Hematopoietic multipotent progenitor cell treated with erythropoietin and hydrocortisone succinate and interleukin-3 and kit ligand, for 15 days (in vitro differentiated cells): ENCODE measurements around the gene SORCS1.
"Not testable (repeated sequence)": the region's sequence is repeated elsewhere in the genome, so short reads cannot be mapped to it uniquely, and the experiment has no call there.

Experiments used
- DNase-seq: peaks from one replicate; pipeline ENCODE4 v3.0.0-alpha.2; 2015; ENCODE audit warnings: low spot score

The SORCS1 gene

DNA sequence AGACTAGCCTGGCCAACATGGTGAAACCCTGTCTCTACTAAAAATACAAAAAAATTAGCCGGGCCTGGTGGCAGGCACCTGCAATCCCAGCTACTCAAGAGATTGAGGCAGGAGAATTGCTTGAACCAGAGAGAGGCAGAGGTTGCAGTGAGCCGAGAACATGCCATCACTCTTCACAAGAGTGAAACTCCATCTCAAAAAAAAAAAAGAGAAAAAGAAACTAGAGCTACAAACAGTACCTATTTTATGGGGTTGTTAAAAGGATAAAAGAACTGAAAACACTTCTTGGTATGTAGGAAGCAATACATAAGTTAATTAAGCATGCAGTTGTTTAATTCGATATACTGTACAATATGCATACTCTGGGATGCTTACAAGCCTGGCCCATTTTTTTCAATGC lies 216.9 kb downstream of the SORCS1 start:
- no peak for DNase-seq

DNA sequence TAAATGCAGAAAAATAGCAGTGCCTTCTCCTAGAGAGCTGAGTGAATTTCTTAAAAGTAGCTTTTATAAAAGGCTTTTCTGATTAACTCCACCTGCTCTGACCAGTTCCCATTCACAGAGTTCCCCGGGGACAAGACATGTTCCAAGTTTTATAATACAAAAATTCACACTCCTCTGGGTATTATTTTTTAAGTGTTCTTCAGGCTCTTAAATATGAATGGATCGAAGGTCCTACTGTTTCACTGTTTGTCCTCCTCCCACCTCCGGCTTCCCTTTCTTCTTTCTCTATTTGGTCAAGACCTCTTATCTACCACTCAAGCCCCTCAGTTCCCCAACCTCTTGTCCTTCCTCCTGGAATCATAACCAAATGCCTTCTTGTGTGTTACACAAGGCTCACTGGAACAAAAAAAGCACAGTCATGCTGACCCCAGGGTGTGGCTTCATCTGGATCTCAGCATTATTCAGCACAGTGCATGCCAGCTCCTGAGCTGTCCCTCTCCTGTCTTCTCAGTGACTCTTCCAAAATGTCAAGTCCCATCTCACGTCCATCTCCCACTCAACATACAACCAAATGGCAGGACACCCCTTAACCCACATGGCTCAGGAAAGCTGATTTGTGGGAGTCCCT lies 222.4 kb downstream of the SORCS1 start:
- DNase-seq = no peak

DNA sequence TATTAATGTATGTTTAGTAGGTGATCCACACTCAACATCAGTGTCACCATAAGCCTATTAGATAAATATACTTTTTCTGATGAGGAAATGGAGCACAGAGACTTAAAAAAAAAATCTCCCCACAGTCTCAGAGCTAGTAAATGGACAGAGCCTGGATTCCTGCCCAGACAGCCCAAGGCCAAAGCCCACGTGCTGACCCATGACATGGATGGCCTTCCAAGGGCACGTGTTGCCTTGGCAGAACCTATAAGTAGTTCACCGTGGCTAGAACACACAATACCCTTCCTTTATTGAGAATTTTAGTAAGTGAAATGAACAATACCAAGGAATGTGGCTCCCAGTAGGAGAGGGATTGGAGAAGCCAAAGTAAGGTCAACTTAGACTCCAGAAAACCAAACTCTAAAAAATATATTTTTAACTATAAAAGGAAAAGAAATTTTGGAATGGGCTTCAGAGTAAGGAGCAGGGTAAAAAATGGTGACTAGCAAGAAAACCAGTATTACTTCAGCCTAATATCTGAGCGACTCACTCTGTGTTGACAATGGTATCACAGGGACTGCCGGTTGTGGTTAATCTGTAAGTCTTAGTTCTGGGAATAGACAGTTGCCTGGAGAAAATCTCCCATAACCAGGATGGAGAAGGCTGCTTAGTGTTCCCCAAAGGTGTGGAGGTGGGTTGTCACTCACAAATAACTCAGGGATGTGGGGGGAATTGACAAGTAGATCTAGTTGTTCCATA lies 223.0 kb downstream of the SORCS1 start:
- DNase-seq = no peak

DNA sequence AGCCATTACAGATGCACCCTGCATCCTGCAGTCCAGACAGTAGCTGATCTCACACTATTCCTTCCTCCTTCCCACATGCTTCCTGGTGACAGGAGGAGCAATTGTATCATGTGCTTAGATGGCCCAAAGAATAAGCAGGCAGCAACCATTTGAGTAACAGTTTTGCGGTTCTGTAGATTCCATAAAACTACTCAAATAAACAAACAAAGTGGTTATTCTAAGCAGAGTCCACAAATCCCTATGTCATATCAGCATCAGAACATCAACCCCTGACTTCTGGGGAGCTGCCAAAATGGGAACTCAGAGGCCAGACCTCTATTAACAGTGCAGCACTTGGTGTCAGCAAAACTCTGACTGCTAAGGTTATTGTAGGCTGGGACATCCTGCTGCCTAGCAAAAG lies 226.0 kb downstream of the SORCS1 start:
- DNase-seq = no peak

DNA sequence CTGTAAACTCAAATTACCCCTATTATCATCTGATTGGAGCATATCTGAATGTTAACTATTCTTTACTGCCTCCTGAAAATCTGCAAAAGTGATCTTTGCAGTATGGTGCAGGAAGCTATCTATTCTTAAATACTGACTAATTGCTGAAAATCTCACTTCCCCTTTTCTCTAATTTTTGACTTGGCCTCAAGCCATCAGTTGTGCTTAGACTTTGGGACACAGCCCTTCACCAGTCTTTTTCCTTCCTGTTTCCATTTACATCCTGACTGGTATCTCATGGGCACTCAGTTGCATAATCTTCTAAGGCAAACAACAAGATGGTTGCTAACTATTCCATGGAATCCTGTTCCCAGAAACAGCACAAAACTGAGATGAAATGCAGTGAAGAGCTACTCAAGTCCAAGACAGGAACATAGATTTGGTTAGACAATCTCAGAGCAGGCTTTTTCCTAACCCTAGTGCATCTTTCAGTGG lies 228.5 kb downstream of the SORCS1 start:
- no peak for DNase-seq

DNA sequence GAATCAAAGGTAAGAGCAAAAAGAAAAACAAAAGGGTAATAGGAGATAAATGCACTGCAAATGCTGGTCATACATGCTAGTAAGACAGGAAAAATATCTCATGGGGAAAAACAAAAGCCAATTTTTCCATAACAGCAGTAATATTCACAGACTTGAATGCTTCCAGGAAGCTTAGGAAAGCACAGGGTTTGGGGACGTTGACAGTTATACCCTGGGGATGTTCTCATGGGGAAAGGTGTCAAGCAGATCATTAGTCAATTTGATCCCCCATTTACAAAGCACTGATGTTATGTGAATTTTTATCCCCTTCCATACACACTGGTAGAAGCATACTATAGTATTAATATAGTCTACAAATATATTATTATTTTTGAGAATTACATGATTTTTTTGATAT lies 232.7 kb downstream of the SORCS1 start:
- DNase-seq = no peak

DNA sequence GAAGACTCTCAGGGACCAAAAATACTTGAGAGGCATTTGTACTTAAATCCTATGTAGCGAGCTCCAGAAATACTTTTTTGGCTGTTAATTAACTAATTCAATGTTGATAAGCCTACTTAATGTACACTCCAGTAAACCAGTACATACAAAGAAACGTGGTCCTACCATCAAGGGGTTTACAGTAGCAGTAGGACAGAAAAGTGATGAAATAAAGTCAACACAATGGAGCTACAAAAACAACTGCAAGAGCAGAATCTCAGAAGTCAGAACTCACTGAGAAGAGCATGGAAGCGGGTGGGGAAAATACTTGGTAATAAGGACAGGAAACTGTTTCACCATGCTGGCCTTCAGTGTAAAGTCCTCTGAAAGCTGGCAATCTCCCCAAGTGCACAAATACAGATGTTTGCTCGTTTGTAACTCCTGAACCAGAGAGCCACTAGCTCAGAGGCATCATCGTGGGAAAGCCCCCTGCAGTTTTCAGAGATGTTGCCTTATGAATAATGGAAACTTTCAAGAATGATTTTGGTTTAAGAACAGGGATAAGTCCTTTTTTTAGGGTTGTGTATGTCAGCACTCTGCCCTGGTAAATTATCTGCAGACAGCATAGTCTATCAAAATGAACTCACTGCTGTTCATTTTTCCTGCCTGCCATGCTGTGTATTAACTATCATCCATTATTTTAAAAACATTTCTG lies 233.2 kb downstream of the SORCS1 start:
- DNase-seq = no peak

DNA sequence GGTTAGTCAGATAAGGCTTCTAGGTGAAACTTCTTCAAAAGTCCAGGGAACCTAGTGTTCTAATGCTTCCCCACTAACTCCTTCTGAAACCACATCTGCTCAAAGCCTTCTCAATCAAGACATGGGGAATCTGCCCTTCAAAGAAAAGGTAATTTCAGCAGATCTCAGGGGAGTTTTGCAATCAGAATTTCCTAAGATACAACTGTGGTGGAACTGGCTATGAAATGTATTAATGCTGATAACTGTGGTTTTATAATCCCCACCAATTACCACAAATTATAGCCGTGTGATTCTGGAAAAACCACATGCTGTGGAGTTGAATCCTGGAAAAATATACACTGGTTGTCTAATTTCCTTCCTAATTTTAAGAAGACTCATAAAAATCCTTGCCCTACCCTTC lies 233.8 kb downstream of the SORCS1 start:
- DNase-seq = no peak

DNA sequence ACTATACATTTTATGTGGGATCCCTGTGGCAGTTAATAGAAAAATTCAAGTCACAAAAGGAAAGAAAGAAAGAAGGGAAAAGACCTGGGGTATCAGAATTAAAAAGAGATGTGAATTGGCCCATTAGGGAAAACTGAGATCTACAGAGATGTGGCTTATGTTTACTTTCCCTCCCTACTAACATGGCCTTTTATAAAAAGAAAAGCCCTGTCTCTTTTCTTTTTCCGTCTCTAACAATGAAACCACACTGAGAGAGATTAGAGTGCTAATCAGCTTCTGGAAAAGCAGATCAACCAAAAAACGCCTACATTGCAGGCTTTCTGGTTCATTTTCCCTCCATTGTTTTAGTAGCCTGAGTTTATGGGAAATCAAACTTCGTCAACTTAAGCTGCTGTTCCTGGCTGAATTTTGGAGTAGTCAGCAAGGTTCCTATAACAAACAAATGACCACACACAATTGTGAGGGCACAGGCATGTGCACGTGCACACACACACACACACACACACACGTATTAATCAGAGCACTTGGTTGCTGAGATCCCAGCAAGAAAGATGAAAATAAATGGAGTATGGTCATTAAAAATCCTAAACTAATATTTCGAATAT lies 235.1 kb downstream of the SORCS1 start:
- DNase-seq = no peak

DNA sequence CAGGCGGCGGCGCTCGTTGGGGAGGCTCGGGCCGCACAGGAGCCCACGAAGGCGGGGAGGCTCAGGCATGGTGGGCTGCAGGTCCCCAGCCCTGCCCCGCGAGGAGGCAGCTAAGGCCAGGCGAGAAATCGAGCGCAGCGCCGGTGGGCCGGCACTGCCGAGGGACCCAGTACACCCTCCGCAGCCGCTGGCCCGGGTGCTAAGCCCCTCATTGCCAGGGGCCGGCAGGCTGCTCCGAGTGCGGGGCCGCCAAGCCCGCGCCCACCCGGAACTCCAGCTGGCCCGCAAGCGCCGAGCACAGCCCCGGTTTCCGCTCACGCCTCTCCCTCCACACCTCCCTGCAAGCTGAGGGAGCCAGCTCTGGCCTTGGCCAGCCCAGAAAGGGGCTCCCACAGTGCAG lies 236.4 kb downstream of the SORCS1 start:
- not testable (repeated sequence) for DNase-seq

DNA sequence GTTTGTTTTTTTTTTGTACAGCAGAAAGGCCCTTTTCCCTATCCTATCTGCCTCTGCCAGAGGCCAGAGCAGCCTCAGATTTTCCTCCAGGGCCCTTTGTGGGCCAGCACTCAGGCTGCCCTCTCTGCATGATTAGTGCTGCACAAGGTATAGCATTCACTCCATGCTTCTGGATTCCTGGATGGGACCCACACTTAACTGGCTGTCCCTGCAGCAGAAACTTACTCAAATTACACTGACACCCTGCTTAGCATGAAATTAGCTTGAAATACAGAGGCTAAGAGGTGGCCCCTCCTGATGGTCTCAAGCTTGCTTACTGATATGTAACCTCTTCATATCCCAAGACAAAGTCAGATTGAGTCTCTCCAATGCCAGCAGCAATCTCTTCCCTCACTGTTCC lies 239.3 kb downstream of the SORCS1 start:
- no peak for DNase-seq

DNA sequence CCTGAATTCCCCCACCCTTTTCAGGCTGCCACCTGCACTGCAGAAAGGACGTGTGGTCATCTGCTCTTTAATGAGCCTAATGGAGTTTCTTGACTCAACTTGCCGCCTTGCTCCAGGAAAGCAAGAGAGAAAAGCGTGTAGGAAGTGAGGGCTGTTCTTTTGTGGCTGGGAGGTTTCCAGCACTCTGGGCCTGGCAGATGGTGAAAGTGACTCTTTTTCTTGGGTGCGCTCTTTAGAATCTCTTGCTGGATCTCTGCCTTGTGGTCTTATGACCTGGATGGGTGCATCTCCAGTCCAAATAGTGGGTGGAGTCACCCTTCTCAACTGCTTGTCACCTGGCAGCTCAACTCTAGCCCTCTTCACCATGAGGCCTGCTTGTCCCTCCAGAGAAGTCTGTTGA lies 244.0 kb downstream of the SORCS1 start:
- no peak for DNase-seq

DNA sequence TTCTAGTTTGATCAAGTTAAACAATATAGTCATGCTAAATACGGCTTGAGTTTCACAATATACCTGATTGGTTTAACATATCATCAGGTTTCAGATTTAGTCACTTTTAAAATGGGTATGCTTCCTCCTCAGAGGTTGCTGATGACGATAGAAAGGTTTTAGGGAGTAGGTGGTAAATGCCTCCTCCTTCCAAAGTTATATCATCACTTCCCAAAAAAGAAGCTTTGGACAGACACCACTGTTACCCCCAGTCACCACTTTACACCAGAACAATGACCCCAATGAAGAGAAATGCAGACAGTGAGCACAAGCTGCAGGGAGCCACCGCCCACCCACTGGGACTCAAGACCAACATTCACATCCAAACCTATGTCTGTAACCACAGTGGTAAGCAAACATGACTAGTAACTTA lies 244.6 kb downstream of the SORCS1 start:
- no peak for DNase-seq

DNA sequence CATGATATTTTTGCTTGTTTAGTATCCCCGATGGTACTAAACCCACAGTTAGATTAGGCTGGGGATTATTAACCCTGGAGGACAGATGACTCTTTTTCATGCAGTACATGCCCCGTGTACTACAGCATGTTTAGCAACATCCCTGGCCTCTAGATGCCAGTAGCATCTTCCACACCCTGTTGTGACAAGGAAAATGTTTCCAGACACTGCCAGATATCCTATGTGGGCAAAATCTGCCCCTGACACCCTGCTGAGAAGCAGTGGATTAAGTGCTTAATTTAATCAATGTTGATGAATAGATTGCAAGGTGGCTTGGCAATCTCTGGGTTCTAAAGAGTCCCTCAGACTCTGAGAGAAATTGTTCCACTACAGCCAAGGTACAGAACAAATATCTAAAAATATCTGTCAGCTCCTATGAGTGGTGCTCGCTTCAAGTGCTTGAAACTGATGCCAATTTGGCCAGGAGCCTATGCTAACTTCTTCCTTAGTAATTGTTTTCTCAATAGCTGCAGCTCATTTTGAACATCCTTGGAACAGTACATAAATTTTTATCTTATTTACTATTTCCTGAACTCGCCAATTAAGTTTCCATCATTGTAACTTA lies 247.0 kb downstream of the SORCS1 start:
- DNase-seq = no peak

DNA sequence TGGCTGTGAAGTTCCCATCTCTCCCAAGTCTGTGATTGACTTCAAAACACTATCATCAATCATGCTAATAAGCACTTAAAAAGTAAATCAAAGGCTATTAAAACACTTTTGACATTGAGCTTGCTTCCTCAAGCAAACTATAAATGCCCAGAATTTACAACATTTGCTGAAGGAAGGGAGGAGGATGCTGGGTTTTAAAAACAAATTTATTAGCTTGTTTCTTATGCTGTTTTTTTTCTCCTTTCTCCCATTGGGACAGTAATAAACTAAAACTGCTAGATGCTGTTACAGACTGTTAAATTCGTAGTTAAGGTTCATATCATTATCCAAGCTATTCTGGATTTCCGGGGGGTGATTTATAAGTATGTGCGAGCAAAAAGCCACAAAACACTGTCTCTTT lies 250.5 kb downstream of the SORCS1 start:
- DNase-seq = no peak

DNA sequence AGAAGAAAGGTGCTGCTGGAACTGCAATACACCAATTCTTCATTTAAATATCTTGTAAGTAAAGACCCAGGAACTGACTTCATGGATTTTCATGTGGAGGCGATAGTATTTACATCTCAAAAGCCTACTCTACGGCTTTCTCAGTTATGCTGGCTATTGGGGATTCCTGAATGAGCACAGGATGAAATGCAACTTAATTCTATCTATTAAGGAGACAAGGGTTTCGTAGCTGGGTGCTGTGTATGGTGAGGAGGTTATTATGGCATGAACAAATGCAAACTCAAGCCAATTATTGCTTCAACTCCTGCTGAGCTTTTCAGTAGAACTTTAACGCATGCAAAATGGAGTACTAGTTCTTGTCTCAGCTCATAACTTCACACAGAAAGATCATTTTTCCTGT lies 251.2 kb downstream of the SORCS1 start:
- no peak for DNase-seq

DNA sequence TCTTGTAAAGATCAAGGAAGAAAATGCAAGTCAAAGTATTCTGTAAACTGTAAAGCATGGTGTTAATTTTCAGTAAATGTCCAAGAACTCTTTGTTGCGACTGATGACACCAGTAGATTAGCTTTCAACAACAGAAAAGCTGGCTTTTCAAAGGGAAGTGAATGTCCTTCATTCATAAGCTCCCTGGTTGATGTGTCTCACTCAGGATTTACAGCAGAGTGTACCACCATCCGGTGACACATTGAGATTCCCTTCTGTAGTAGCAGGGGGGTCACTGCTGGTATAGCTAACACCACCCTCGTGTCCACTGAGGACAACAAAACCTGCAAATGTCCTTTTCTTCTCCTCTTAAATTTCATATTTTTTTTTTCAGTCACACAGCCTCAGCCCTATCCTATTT lies 253.4 kb downstream of the SORCS1 start:
- no peak for DNase-seq

DNA sequence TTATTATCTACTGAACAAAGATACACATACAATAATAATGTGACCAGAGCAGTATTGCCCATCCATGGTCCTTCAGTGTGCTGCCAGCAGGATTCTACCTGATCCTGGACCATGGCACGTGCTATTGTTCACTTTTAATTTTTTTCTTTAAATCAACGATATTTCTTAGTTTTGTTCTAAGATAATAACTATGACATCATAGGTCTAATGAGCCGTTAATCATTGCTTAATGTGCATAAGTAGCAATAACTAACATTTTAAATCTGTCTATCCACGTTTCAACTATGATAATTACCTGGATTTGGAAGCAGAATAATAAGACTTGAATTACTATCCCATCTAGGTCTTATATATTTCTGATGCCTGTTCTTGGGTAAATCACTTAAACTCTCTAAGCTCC lies 253.8 kb downstream of the SORCS1 start:
- no peak for DNase-seq

DNA sequence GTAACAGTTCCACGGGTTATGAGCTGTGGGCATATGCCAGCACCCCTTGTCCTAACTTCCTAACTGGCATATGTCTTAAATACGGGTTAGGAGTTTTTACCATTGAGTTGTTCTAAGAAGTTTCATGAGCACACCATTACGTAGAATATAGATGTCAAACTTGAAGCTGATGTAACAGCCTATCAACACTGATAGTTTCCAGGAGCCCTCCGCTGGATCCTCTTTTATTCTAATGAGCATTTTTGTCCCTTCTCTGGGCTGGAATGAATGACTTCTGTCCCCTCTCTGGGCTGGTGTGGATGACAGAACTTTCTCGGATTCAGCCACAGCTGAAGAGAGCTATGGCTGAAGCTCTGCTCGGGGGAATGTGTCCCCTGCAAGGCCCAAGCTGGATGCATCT lies 256.3 kb downstream of the SORCS1 start:
- DNase-seq = no peak

DNA sequence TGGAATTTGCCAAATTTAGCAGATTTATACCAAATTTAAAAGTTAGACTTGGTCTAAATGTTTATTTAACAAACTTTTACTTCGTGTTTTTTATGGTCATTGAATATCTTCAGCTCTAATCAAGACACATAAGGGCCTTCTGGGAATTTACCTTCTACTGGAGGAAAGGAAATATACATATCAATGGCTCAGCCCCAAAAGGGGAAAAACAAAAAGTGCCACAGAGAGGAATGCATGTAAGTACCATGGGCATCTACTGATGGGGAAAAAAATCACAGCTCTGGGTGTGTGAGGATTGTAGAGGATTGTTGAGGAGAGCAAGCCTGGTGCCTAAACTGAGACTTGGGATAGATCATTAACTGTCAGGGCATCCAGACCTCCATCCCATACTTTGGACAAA lies 260.3 kb downstream of the SORCS1 start:
- DNase-seq = no peak

DNA sequence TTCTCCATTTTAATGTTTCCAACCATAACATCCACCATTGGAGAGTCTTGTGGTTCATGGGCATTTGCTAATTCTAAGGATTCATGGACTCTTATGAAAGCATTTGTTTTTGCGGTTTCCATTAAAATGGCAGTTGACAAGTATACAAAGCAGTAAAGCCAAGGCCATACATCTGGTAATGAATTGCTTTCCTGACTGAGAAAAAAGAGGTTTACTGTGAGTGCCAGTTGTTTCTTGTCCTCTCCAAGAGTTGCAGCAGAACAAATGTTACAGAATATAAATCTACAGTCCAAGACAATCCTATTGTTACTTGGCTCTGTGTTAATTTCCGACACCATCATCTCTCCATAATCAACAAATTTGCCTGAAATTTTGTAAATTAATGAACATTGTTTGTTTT lies 261.3 kb downstream of the SORCS1 start:
- DNase-seq = no peak

DNA sequence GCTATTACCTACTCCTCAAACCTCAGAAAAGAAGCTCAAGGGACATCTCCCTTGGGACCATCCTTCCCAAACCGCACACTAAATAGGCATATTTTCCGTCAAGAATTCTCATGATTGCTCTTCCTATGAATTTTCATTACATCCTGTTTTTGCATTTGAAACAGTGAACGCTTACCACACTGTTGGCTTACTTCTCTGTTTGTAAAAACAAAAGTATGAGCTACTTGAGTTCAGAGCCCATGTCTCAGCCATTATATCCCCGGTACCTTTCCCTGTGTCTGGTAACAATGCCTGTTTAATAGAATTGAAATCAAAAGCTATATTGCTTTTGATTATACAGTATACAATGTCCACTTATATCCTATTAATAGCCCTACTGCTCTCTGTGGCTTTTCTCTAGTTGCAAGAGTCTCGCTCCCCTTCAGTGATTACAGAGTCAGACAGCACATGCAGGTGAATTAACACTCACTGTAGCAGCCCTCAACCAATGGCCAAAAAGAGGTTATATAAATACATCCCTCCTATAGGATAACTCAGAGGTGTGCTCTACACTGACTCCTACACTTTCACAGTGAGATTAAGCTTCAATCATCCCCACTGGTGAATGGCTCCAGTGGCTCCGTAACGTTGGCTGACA lies 264.4 kb downstream of the SORCS1 start:
- DNase-seq = no peak
